OCI-LY1 (cell line): ENCODE data around the gene FMN1.

Experiments
- EZH2 ChIP-seq: fragments of 200-600 bp; sonication (generic), shearing (Covaris generic); IDR thresholded peaks from 2 replicates; pipeline ENCODE4 v1.8.0; 2017; ENCODE audit warnings: borderline replicate concordance, mixed run types, mild to moderate bottlenecking, antibody characterized with exemption, low read length, moderate library complexity, mixed read lengths
- TF ChIP-seq, protein P1 (sequence below): fragments of 200-600 bp; sonication (generic), shearing (Covaris generic); IDR thresholded peaks from 2 replicates; pipeline ENCODE4 v1.5.1; 2017; ENCODE audit warnings: mild to moderate bottlenecking, antibody characterized with exemption, low read length, moderate library complexity, mixed read lengths

- TF ChIP-seq, protein P1, sequence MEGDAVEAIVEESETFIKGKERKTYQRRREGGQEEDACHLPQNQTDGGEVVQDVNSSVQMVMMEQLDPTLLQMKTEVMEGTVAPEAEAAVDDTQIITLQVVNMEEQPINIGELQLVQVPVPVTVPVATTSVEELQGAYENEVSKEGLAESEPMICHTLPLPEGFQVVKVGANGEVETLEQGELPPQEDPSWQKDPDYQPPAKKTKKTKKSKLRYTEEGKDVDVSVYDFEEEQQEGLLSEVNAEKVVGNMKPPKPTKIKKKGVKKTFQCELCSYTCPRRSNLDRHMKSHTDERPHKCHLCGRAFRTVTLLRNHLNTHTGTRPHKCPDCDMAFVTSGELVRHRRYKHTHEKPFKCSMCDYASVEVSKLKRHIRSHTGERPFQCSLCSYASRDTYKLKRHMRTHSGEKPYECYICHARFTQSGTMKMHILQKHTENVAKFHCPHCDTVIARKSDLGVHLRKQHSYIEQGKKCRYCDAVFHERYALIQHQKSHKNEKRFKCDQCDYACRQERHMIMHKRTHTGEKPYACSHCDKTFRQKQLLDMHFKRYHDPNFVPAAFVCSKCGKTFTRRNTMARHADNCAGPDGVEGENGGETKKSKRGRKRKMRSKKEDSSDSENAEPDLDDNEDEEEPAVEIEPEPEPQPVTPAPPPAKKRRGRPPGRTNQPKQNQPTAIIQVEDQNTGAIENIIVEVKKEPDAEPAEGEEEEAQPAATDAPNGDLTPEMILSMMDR = no peak
- TF ChIP-seq EZH2 = no peak
Observed at GRCh38 chr15:33188159-33188558, 6.4 kb downstream of the FMN1 start.
